ENCODE data around the gene TBC1D22A.

TBC1D22A gene

DNA sequence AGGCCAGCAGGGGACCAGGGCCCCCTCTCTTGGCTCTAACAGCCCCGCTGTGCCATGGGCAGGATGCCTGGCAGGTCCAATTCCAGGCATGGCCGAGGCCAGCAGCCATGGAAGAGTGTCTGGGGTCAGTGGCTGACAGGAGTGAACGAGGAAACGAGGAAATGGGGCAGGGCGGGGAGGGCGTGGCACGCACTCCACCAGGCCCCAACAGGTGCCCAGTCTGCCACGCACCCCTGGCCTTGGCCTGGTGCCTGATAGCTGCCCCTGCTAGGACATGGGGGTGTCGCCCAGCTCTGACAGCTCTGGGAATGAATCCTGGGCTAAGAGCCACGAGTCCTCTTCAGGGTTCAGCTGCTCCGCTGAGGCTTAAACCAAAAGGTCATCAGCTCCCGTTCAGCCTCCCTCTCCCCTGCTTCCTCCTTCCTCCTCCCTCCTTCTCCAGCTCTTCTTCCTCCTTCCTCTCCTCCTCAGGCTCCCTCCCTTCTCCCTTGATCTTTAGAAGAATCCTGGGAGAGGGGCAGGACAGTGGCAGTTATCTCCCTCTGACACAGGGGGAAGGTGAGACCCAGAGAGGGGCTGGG lies 11.5 kb upstream of the TBC1D22A start:
- H3K36me3 ChIP-seq (ENCODE audit: insufficient read depth, low read length): no peaks in the 10 kb centered on the region
- H3K9ac ChIP-seq (ENCODE audit: low read length): no peak overlapping the region
- no peaks in the 10 kb centered on the region for H4K20me1 ChIP-seq (ENCODE audit: insufficient read depth, low read length)
- peaks cover 1% of the 10 kb centered on the region for H3K9me3 ChIP-seq (ENCODE audit: low read length)
- H3K27me3 ChIP-seq (ENCODE audit: insufficient read depth, low read length): no peaks in the 10 kb centered on the region
- H3K4me3 ChIP-seq (ENCODE audit: low read depth, low read length, poor library complexity, severe bottlenecking): no peak overlapping the region
- H3K79me2 ChIP-seq (ENCODE audit: insufficient read depth, low read length): no peaks in the 10 kb centered on the region
- no peak overlapping the region for H3K27ac ChIP-seq (ENCODE audit: low read depth, low read length, poor library complexity, severe bottlenecking)
- H3K4me2 ChIP-seq (ENCODE audit: low read length): no peak overlapping the region
- H3K4me1 ChIP-seq (ENCODE audit: insufficient read depth, low read length, severe bottlenecking): peaks cover 9% of the 10 kb centered on the region
- H2AFZ ChIP-seq (ENCODE audit: low read length): no peak overlapping the region
- H3F3A ChIP-seq (ENCODE audit: insufficient read depth, low read length): no peaks in the 10 kb centered on the region
- H3K9me2 ChIP-seq (ENCODE audit: low read depth, low read length): no peaks in the 10 kb centered on the region
- TF ChIP-seq, protein P1, sequence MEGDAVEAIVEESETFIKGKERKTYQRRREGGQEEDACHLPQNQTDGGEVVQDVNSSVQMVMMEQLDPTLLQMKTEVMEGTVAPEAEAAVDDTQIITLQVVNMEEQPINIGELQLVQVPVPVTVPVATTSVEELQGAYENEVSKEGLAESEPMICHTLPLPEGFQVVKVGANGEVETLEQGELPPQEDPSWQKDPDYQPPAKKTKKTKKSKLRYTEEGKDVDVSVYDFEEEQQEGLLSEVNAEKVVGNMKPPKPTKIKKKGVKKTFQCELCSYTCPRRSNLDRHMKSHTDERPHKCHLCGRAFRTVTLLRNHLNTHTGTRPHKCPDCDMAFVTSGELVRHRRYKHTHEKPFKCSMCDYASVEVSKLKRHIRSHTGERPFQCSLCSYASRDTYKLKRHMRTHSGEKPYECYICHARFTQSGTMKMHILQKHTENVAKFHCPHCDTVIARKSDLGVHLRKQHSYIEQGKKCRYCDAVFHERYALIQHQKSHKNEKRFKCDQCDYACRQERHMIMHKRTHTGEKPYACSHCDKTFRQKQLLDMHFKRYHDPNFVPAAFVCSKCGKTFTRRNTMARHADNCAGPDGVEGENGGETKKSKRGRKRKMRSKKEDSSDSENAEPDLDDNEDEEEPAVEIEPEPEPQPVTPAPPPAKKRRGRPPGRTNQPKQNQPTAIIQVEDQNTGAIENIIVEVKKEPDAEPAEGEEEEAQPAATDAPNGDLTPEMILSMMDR (IDR thresholded peaks at IDR 0.05; ENCODE audit: low read length): no peak
- no peak for TF ChIP-seq EZH2 (IDR thresholded peaks at IDR 0.05; ENCODE audit: borderline replicate concordance, low read length)

DNA sequence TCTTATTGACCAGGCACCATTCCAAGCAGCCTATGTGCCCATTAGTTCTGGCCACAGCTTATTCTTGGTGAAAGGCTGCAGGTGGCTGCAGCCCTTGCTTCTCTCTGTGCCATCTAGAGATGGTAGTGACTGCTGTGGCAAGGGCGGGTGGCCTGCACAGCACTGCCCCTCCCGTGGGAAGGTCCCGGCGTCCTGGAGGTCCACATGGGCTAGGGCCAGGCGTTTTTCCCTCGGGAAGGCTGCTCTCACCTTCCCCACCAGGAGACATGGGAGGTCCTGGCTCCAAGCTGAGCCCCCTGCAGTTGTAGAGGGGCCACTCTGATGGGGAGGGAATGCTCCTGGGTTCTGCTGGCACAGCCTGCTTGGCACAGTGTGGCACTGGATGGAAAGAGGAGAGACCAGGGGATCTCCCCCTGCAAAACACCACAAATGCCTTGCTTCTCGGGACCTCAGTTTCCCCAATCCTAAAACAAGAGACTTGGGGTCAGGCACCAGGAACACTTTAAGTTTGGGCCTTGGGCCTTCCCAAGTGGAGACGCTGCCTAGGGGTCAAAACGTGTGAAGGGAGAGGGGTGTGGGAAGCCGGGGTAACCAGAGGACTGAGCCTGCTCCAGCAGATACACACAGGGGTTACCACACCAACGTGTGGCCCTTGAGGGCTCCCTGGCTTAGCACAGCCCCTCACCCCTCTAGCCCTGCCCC lies 10.0 kb upstream of the TBC1D22A start:
- Histone ChIP-seq H2AFZ (ENCODE audit: low read length) (no peak overlapping the region), H4K20me1 (ENCODE audit: insufficient read depth, low read length) (no peaks in the 10 kb centered on the region), H3K4me1 (ENCODE audit: insufficient read depth, low read length, severe bottlenecking) (peaks cover 9% of the 10 kb centered on the region), H3K4me3 (ENCODE audit: low read depth, low read length, poor library complexity, severe bottlenecking) (no peak overlapping the region), H3K9ac (ENCODE audit: low read length) (no peak overlapping the region), H3K27ac (ENCODE audit: low read depth, low read length, poor library complexity, severe bottlenecking) (no peak overlapping the region), H3K9me2 (ENCODE audit: low read depth, low read length) (no peaks in the 10 kb centered on the region), H3K79me2 (ENCODE audit: insufficient read depth, low read length) (no peaks in the 10 kb centered on the region), H3F3A (ENCODE audit: insufficient read depth, low read length) (no peaks in the 10 kb centered on the region), H3K4me2 (ENCODE audit: low read length) (no peak overlapping the region), H3K9me3 (ENCODE audit: low read length) (peaks cover 8% of the 10 kb centered on the region), H3K36me3 (ENCODE audit: insufficient read depth, low read length) (peaks cover 10% of the 10 kb centered on the region; the same call in 1 of the 2 replicates), H3K27me3 (ENCODE audit: insufficient read depth, low read length) (no peaks in the 10 kb centered on the region)
- TF ChIP-seq, protein P1 (IDR thresholded peaks at IDR 0.05; ENCODE audit: low read length): no peak
- TF ChIP-seq EZH2 (IDR thresholded peaks at IDR 0.05; ENCODE audit: borderline replicate concordance, low read length): no peak

DNA sequence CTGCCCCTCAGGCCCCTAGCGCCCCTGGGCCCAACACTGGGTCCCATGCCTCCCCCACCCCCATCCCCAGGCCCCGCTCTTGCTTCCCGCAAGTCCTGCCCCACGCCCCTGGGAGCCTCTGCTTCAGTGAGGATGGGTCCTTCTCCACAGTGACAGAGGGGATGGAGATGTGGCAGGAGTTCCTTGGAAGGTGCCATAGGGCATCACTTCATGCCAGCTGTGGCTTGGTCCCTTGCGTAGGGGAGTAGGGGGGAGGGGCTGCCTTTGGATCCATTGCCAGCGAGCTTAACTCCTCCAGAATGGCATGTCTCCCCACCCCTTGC lies 9.5 kb upstream of the TBC1D22A start:
- Histone ChIP-seq H3K4me3 (ENCODE audit: low read depth, low read length, poor library complexity, severe bottlenecking) (no peak overlapping the region), H3K9me2 (ENCODE audit: low read depth, low read length) (no peaks in the 10 kb centered on the region), H3K4me1 (ENCODE audit: insufficient read depth, low read length, severe bottlenecking) (peaks cover 9% of the 10 kb centered on the region), H3K36me3 (ENCODE audit: insufficient read depth, low read length) (peaks cover 11% of the 10 kb centered on the region; the same call in 1 of the 2 replicates), H4K20me1 (ENCODE audit: insufficient read depth, low read length) (no peaks in the 10 kb centered on the region), H3K9me3 (ENCODE audit: low read length) (peaks cover 8% of the 10 kb centered on the region), H2AFZ (ENCODE audit: low read length) (no peak overlapping the region), H3K27ac (ENCODE audit: low read depth, low read length, poor library complexity, severe bottlenecking) (no peak overlapping the region), H3K27me3 (ENCODE audit: insufficient read depth, low read length) (no peaks in the 10 kb centered on the region), H3K9ac (ENCODE audit: low read length) (no peak overlapping the region), H3K4me2 (ENCODE audit: low read length) (no peak overlapping the region), H3K79me2 (ENCODE audit: insufficient read depth, low read length) (no peaks in the 10 kb centered on the region), H3F3A (ENCODE audit: insufficient read depth, low read length) (no peaks in the 10 kb centered on the region)
- TF ChIP-seq EZH2 (IDR thresholded peaks at IDR 0.05; ENCODE audit: borderline replicate concordance, low read length): no peak
- TF ChIP-seq, protein P1 (IDR thresholded peaks at IDR 0.05; ENCODE audit: low read length): no peak
